Liver (tissue), 3 donors: ENCODE measurements around the gene CHP1.

Experiments used
- EGR1 ChIP-seq, 2 donors: IDR thresholded peaks; 2 replicates each; pipeline ENCODE4 v1.6.1; 2016 to 2018; ENCODE audit warnings: antibody characterized with exemption in 2 of 2, low read depth in 2 of 2
- FOXA1 ChIP-seq: IDR thresholded peaks from 2 replicates; pipeline ENCODE4 v1.6.1; 2016; ENCODE audit warnings: antibody characterized with exemption
- FOXA2 ChIP-seq: IDR thresholded peaks from 2 replicates; pipeline ENCODE4 v1.6.1; 2016; ENCODE audit warnings: antibody characterized with exemption
- REST ChIP-seq: IDR thresholded peaks from 2 replicates; pipeline ENCODE4 v1.6.1; 2016; ENCODE audit warnings: antibody characterized with exemption, mild to moderate bottlenecking
- RXRA ChIP-seq, 2 donors: IDR thresholded peaks; 2 replicates each; pipeline ENCODE4 v1.6.1; 2017 to 2018; ENCODE audit warnings: antibody characterized with exemption in 2 of 2, mild to moderate bottlenecking in 1 of 2
- TAF1 ChIP-seq: conservative IDR thresholded peaks from 2 replicates; pipeline ENCODE4 v1.6.1; 2016; ENCODE audit warnings: antibody characterized with exemption, mild to moderate bottlenecking
- YY1 ChIP-seq: IDR thresholded peaks from 2 replicates; pipeline ENCODE4 v1.6.1; 2016; ENCODE audit warnings: antibody characterized with exemption, mild to moderate bottlenecking
- ZBTB33 ChIP-seq: IDR thresholded peaks from 2 replicates; pipeline ENCODE4 v1.6.1; 2016; ENCODE audit warnings: antibody characterized with exemption
- TF ChIP-seq, protein P1 (sequence below): fragments of 150-350 bp; IDR thresholded peaks from 2 replicates; pipeline ENCODE4 v1.5.1; 2017; ENCODE audit warnings: improper control_type of control experiment, low read depth, low read length; ENCODE audit not compliant: missing input control
- donor health status: healthy.
- donor health status: healthy.

- TF ChIP-seq, protein P1, sequence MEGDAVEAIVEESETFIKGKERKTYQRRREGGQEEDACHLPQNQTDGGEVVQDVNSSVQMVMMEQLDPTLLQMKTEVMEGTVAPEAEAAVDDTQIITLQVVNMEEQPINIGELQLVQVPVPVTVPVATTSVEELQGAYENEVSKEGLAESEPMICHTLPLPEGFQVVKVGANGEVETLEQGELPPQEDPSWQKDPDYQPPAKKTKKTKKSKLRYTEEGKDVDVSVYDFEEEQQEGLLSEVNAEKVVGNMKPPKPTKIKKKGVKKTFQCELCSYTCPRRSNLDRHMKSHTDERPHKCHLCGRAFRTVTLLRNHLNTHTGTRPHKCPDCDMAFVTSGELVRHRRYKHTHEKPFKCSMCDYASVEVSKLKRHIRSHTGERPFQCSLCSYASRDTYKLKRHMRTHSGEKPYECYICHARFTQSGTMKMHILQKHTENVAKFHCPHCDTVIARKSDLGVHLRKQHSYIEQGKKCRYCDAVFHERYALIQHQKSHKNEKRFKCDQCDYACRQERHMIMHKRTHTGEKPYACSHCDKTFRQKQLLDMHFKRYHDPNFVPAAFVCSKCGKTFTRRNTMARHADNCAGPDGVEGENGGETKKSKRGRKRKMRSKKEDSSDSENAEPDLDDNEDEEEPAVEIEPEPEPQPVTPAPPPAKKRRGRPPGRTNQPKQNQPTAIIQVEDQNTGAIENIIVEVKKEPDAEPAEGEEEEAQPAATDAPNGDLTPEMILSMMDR = no peak
- TF ChIP-seq EGR1 (IDR thresholded peaks at IDR 0.05; ENCODE audit: low read depth in 2 of 2) (no peak), RXRA (IDR thresholded peaks at IDR 0.05) (no peak), YY1 (no peak), REST (no peak), TAF1 (no peak), FOXA2 (no peak), ZBTB33 (no peak), FOXA1 (no peak)
Measured at GRCh38 chr15:41182266-41182665, 48.8 kb upstream of the CHP1 start.
